AG09309 (cell line): ENCODE results near the gene SPINK8.
A peak's percentile ranks its signal among the peaks of the same experiment; 100 is the strongest.

ENCODE experiments used
- DNase-seq: peaks from one replicate; pipeline ENCODE4 v3.0.0-alpha.2; 2010; ENCODE audit warnings: low read depth
- H3K4me3 ChIP-seq: 2 replicates; pipeline ENCODE4 v1.5.1; 2011; ENCODE audit warnings: mild to moderate bottlenecking, low read depth, low read length, moderate library complexity; ENCODE audit not compliant: control insufficient read depth
- CTCF ChIP-seq: IDR thresholded peaks from 2 replicates; pipeline ENCODE4 v1.5.1; 2011; ENCODE audit warnings: mild to moderate bottlenecking, low read depth, low read length, inconsistent platforms; ENCODE audit not compliant: insufficient read depth, control insufficient read depth; ENCODE audit errors: missing control alignments

The SPINK8 gene

GRCh38 chr3:48303021-48303420 lies 30.4 kb downstream of the SPINK8 start:
- no peak overlapping the region for H3K4me3 ChIP-seq
- TF ChIP-seq CTCF: no peak
- no peak for DNase-seq

GRCh38 chr3:48301800-48302166 lies 31.7 kb downstream of the SPINK8 start:
- no peak for TF ChIP-seq CTCF
- peak overlapping the region; percentile 94 for H3K4me3 ChIP-seq
- DNase-seq: no peak

- peak; percentile 35 for DNase-seq
- no peak for TF ChIP-seq CTCF
- H3K4me3 ChIP-seq: peak within 1 kb of the TSS; percentile 94
These were observed 32.3 kb downstream of the SPINK8 start, which contains the start of gene NME6 for GRCh38 chr3:48301020-48301799. TSS of gene NME6 (minus strand) at chr3:48301367.

GRCh38 chr3:48299746-48300712 lies 33.4 kb downstream of the SPINK8 start:
- H3K4me3 ChIP-seq: peak overlapping the region; percentile 94
- DNase-seq: no peak
- no peak for TF ChIP-seq CTCF

- no peak for TF ChIP-seq CTCF
- H3K4me3 ChIP-seq: no peak overlapping the region
- DNase-seq: no peak
These were observed 36.2 kb downstream of the SPINK8 start for GRCh38 chr3:48297111-48297810.

- no peak for DNase-seq
- no peak for TF ChIP-seq CTCF
- no peak overlapping the region for H3K4me3 ChIP-seq
These were observed 36.8 kb downstream of the SPINK8 start for GRCh38 chr3:48296699-48297098.
